Pons (tissue), 1 donor: ENCODE measurements around the gene KCNB1.

Source experiments
- DNase-seq: peaks from one replicate; pipeline ENCODE4 v3.0.0-alpha.2; 2016; ENCODE audit warnings: low spot score

Gene KCNB1

DNA sequence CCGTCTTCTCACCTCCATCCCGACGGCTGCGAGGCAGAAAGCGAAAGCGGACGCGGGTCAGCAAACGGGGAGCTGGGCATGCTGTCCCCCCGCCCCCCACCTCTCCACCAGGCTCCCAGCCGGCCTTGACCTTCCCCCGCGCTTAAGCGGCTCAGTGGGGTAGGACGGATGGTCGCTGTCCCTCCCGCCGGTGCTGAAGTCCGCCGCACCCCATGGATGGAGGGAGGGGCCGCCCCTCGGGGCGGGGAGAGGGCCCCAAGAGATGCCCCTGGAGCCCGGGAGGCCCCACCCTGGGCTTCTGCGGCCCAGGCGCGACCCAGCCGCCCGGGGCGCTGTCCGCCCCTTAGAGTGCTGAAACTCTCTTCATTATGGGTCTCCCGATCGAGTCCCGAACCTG, at the start of gene KCNB1:
KCNB1 (minus strand) TSS at position 48 of the 397 bp plus-strand sequence. CDS start 188 bp downstream, outside the sequence.
- DNase-seq, result peak; percentile 6

GRCh38 chr20:49529470-49529869, 47.0 kb upstream of the KCNB1 start:
- DNase-seq, result no peak

DNA sequence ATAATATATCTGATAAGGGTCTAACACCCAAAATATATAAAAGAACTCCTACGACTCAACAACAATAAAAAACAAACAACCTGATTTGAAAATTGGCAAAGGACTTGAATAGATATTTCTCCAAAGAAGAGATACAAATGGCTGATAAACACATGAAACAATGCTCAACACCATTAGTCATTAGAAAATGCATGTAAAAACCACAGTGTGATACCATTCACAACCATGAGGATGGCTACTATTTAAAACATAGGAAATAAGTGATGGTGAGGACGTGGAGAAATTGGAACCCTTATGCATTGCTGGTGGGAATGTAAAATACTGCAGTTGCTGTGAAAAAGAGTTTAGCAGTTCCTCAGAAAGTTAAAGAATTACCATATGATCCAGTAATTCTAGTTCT, 44.1 kb upstream of the KCNB1 start:
- DNase-seq, result no peak

- DNase-seq, result no peak
Observed at GRCh38 chr20:49526056-49526455, 43.6 kb upstream of the KCNB1 start.

DNA sequence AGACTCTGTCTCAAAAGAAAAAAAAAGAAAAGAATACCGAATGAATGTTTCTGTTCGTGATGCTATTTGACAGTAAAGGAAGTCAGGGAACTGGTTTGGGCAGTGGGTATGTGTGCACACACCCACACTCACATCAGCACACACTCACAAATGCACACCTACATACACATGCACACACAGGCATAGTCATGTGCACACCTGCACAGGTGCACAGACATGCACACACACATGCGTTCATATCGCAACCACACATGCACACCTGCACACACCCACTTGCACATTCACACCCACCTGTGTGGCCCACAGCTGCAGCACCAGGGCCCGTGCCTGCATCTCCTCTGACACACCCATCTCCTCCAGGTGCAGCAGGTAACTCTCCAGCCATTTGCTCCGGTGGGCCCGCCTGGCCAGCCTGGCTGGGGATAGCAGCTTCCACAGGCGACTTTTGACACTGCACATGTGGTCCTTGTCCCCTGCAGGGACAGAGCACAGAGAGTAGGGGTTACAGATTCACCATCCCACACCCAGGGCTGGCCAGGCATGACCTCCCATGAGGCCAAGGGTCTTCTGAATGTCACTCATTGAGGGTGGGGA, 41.4 kb upstream of the KCNB1 start:
- DNase-seq, result no peak

GRCh38 chr20:49521356-49521755, 38.9 kb upstream of the KCNB1 start:
- DNase-seq, result no peak

- DNase-seq, result no peak
Observed at GRCh38 chr20:49519777-49520359, 37.4 kb upstream of the KCNB1 start.

- no peak for DNase-seq
Observed at GRCh38 chr20:49519212-49519712, 36.8 kb upstream of the KCNB1 start.

DNA sequence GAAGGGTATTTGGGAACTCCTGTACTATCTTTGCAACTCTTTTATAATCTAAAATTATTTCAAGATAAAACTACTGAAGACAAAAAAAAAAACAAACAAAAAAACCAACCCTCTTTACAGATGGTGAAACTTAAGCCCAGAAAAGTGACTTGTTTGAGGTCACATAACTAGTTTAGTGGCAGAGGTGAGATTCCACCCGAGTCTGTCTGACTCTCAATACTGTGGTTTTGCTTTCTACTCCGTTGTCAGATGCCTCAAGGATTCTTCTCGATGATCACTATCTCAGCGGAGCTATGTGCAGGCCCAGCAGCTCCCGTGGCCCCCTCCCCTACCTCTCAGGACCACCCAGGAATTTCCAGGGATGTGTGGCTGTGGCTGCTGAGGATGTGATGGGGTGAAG, 36.1 kb upstream of the KCNB1 start:
- no peak for DNase-seq

- no peak for DNase-seq
Observed at GRCh38 chr20:49517805-49518100, 35.3 kb upstream of the KCNB1 start.

- DNase-seq, result no peak
Observed at GRCh38 chr20:49516916-49517804, 34.7 kb upstream of the KCNB1 start.

- DNase-seq, result no peak
Observed at GRCh38 chr20:49515586-49515985, 33.1 kb upstream of the KCNB1 start.

GRCh38 chr20:49513517-49513916, 31.0 kb upstream of the KCNB1 start:
- no peak for DNase-seq

DNA sequence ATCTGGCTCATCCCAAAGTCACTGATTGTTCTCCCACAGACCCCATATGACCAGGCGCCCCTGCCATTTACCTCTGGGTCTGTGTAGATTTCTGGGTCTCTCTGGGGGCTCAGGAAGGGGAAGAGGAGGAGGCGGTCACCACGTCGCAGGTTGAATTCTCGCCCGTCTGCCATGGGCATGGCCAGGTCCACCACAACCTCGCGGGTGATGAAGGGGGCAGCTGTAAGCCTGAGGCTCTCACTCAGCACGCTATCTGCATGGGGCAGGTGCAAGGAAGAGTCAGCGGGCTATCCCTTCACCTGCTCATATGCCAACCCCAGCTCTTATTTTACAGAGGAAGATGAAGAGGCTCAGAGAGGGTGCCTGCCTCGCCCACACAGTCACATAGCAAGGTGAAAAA, 30.5 kb upstream of the KCNB1 start:
- DNase-seq, result no peak

DNA sequence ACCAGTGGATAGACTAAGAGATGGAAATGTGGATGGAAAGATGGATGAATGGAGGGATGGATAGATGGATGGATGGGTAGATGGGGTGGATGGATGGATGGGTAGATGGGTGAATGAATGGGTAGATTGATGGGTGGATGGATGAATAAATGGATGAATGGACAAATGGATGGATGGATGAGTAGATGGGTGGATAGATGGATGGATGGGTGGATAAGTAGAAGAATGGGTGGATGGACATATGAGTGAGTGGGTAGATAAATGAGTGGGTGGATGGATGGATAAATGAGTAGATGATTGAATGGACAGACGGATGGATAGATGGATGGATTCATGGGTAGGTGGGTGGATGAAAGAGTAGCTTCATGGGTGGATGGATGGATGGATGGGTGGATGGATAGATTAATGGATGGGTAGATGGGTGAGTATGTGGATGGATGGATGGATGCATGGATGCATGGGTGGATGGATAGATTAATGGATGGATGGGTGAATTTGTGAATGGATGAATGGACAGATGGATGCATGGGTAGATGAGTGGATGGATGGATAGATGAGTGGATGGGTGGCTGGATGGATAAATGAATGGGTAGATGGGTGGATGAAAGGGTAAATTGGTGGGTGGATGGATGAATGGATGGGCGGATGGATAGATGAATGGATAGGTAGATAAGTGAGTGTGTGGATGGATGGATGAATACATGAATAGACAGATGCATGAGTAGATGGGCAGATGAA, 29.5 kb upstream of the KCNB1 start:
- no peak for DNase-seq

DNA sequence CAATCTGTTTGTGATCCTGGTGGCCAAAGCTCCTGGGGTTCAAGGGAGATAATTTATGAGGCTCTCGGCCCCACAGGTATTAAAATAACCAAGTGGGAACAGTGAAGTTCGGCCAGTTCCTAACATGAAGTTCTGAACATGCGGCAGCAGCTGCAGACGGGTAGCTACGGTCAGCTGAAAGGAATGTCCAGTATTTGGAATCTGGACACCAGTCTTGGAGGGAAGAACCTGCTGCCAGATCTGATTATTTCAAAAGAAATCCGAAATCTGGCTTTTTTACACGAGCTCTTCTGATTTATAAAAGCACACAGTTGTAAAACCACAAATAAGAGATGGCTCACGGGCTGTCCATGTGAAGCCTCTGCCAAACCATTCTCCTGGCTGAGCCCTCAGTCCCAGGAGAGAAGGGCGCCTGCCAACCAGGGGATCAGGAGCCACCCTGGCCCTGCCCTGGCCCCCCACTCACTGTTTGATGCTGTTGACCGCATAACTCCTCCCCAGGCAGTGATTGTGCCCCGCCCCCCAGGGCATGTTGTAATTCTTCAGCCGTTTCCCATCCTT, 28.2 kb upstream of the KCNB1 start:
- no peak for DNase-seq

- DNase-seq, result peak; percentile 51
Observed at GRCh38 chr20:49508435-49509199, 26.1 kb upstream of the KCNB1 start.

GRCh38 chr20:49507741-49508434, 25.4 kb upstream of the KCNB1 start:
- no peak for DNase-seq

DNA sequence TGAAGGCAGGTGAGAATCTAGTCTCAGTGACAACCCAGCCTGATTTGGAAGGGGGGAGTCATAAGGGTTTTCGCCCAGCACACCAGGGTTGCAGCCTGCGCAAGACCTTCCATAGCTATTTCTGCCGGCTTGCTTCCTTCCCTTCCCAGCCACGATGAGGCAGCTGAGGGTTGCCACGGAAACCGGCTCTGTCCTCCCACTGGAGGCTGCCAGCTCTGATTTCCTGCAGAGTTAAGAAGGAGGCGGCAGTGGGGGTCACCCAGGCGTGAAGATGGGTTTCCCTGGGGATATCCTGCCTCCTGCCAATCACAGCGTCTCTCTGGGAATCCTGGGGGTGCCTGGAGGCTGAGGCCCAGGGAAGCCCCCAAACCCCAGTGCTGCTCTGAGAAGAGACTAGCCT, 23.1 kb upstream of the KCNB1 start:
- peak; percentile 8 for DNase-seq

- no peak for DNase-seq
Observed at GRCh38 chr20:49503176-49503575, 20.7 kb upstream of the KCNB1 start.

DNA sequence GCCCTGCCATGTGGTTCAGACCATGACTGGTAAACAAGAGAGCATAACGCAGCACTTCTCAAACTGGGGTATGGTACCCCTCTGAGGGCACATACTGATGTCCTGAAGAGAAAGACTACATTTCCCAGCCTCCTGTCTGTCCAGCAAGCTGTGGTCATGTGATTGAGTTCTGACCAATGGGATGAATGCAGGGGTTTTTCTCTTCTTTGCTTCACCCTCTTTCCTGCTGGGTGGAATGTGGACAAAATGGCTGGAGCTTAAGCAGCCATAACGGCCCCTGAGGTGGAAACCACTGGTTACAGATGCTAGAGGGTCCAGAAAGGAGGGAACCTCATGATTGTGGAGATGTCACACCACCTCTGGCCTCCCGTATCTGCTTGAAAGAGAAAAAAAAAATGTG, 19.4 kb upstream of the KCNB1 start:
- DNase-seq, result no peak
